Testis (tissue), 2 donors: ENCODE measurements around the gene SLC35D1.

Experiments used
- POLR2A ChIP-seq: fragments of 450-650 bp; IDR thresholded peaks from one replicate; pipeline ENCODE4 v1.6.1; 2017; ENCODE audit warnings: antibody characterized with exemption, mild to moderate bottlenecking, moderate library complexity
- TF ChIP-seq, protein P1 (sequence below), 3 experiments: fragments of 450-650 bp in 2 of 3; fragments of 200-600 bp in 1 of 3; sonication (generic) in 1 of 3; IDR thresholded peaks; one replicate each; pipeline ENCODE4 v1.5.1; 2016 to 2019; ENCODE audit warnings: antibody characterized with exemption in 3 of 3, mild to moderate bottlenecking in 2 of 3, moderate library complexity in 1 of 3

DNA sequence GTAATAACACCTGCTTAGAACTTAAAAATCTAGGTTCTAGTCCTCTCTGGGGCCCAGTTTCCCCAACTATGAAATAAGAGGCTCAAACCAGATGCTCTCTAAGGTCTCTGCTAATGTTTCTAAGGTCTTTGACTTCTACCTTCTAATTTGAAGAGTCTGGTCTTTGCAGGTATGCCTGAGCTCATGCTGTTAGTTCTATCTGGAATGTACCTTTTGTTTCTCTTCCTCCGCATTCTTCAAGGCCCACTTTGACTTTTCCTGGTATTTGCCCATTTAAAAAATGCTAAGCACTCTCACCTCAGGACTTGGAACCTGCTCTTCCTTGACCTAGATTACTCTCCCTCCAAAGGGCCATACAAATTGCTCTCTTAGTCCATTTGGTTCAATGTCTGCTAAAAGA, 13.5 kb downstream of the SLC35D1 start:
- TF ChIP-seq POLR2A, result no peak
- TF ChIP-seq, protein P1, sequence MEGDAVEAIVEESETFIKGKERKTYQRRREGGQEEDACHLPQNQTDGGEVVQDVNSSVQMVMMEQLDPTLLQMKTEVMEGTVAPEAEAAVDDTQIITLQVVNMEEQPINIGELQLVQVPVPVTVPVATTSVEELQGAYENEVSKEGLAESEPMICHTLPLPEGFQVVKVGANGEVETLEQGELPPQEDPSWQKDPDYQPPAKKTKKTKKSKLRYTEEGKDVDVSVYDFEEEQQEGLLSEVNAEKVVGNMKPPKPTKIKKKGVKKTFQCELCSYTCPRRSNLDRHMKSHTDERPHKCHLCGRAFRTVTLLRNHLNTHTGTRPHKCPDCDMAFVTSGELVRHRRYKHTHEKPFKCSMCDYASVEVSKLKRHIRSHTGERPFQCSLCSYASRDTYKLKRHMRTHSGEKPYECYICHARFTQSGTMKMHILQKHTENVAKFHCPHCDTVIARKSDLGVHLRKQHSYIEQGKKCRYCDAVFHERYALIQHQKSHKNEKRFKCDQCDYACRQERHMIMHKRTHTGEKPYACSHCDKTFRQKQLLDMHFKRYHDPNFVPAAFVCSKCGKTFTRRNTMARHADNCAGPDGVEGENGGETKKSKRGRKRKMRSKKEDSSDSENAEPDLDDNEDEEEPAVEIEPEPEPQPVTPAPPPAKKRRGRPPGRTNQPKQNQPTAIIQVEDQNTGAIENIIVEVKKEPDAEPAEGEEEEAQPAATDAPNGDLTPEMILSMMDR (IDR thresholded peaks at IDR 0.05), result no peak
